ENCODE results near the gene L3MBTL4. TPM values are rescaled to one million over a fixed set of nuclear protein-coding genes. Genes with fewer than 3 reads are reported as not detected.

Gene L3MBTL4
- total RNA-seq, 1 donor from 2014 or later = 0.34 TPM

DNA sequence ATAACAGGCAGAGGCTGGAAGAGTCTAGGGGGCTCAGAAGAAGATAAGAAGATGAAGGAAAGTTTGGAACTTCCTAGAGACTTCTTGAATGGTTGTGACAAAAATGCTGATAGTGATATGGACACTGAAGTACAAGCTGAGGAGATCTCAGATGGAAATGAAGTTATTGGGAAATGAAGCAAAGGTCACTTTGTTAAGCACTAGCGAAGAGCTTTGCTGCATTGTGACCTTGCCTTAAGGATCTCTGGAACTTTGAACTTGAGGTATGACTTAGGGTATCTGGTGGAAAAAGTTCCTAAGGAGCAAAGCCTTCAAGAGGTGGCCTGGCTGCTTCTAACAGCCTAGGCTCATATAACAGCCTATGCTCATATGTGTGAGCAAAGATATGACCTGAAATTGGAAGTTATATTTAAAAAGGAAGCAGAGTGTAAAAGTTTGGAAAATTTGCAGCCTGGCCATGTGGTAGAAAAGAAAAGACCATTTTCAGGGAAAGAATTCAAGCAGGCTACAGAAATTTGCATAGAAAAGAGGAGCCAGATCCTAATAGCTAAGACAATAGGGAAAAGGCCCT, 91.3 kb downstream of the L3MBTL4 start:
- no peaks in the 10 kb centered on the region for H3F3A ChIP-seq (ENCODE audit: low read depth)
- Mint-ChIP-seq H3K4me1 (no peaks in the 10 kb centered on the region), H3K9me3 (peaks cover 8% of the 10 kb centered on the region), H3K36me3 (no peaks in the 10 kb centered on the region), H3K4me3 (no peak overlapping the region), H3K27me3 (ENCODE audit: insufficient read depth, low read depth) (peaks cover 2% of the 10 kb centered on the region), H3K27ac (no peak overlapping the region)
- peaks cover 4% of the 10 kb centered on the region for H3K9me3 ChIP-seq (ENCODE audit: low read depth)
- H3K79me2 ChIP-seq (ENCODE audit: low read depth) = no peaks in the 10 kb centered on the region
- no peak overlapping the region for H3K4me2 ChIP-seq
- TF ChIP-seq EZH2phosphoT487 (IDR thresholded peaks at IDR 0.05) (no peak), EZH2 (IDR thresholded peaks at IDR 0.05) (no peak), CTCF (IDR thresholded peaks at IDR 0.05) (no peak)
- H3K27me3 ChIP-seq = no peaks in the 10 kb centered on the region
- H4K20me1 ChIP-seq (ENCODE audit: low read depth) = no peaks in the 10 kb centered on the region
- no peak overlapping the region for H3K9ac ChIP-seq
- DNase-seq (ENCODE audit: low spot score) = no peak
- no peak overlapping the region for H3K4me3 ChIP-seq
- H2AFZ ChIP-seq (replicated peaks) = no peak overlapping the region
- no peak overlapping the region for H3K27ac ChIP-seq
- H3K4me1 ChIP-seq = no peaks in the 10 kb centered on the region
- no peaks in the 10 kb centered on the region for H3K36me3 ChIP-seq

DNA sequence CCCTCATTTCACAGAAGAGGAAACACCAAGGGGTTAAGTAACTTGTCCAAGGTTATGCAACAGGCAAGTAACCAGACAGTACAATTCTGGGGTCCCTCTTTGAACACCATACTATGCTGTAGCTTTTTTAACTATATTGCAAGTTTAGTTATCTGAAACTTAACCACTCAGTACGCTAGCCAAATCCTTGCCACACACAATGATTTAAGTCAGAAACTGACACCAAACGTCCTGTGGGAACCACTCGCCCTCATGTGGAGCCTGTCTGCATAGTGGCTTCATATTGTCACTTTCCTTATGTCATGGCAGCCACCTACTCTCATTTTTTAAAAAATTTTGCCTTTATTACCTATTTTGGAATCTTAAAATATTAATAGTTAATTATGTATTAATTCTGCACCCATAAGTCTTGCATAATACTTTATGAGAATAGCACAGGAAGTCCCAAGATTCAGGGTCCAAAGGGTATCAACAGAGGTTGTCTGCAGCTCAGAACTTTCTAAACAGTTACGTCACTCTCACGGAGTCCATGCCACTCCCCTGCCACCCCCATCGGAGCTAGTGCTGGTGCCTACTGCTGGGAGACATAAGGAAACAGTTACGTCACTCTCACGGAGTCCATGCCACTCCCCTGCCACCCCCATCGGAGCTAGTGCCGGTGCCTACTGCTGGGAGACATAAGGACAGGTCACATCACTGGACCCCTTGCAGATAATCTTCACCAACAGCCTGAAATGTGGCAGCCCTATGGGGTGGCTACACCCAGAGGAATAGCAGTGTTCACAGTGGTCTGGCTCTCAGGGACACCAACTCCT, 99.0 kb downstream of the L3MBTL4 start:
- no peaks in the 10 kb centered on the region for H3K9me3 Mint-ChIP-seq
- no peak overlapping the region for H2AFZ ChIP-seq (replicated peaks)

DNA sequence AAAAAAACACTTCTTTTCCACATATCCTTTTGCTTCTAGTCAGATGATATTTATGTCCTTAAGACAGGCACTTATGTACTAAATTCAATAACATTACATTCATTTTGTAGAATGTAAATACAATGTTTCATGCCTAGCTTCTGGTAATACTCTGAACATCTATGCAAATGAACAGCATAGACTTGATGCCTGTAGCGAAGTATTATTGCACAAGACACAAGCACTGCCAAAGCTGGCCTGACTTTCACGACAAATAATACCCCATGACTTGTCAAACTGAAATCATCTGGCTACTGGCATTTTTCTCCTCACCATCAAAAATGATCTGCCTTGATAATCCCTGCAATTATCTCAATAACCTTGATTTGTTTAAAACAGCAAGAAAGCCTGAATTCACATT, 101.3 kb downstream of the L3MBTL4 start:
- H3K27ac Mint-ChIP-seq = no peak overlapping the region
- Histone ChIP-seq H3K27me3 (no peaks in the 10 kb centered on the region), H3K4me1 (no peaks in the 10 kb centered on the region), H4K20me1 (ENCODE audit: low read depth) (no peaks in the 10 kb centered on the region), H3K9me3 (ENCODE audit: low read depth) (no peaks in the 10 kb centered on the region), H3K27ac (no peak overlapping the region), H3K4me3 (no peak overlapping the region), H3K4me2 (no peak overlapping the region), H3K36me3 (no peaks in the 10 kb centered on the region), H3K79me2 (ENCODE audit: low read depth) (no peaks in the 10 kb centered on the region), H2AFZ (replicated peaks) (no peak overlapping the region), H3K9ac (no peak overlapping the region), H3F3A (ENCODE audit: low read depth) (no peaks in the 10 kb centered on the region)
- no peak overlapping the region for H3K4me3 Mint-ChIP-seq
- H3K36me3 Mint-ChIP-seq = no peaks in the 10 kb centered on the region
- H3K4me1 Mint-ChIP-seq = no peaks in the 10 kb centered on the region
- H3K27me3 Mint-ChIP-seq (ENCODE audit: insufficient read depth, low read depth) = no peaks in the 10 kb centered on the region
- H3K9me3 Mint-ChIP-seq = no peaks in the 10 kb centered on the region
- TF ChIP-seq CTCF (IDR thresholded peaks at IDR 0.05) (no peak), EZH2 (IDR thresholded peaks at IDR 0.05) (no peak), EZH2phosphoT487 (IDR thresholded peaks at IDR 0.05) (no peak)
- no peak for DNase-seq (ENCODE audit: low spot score)

More for the DNA sequence above, 99.0 kb downstream of the L3MBTL4 start:
- Histone ChIP-seq H3K9me3 (ENCODE audit: low read depth) (peaks cover 4% of the 10 kb centered on the region), H3K4me2 (no peak overlapping the region), H3K79me2 (ENCODE audit: low read depth) (no peaks in the 10 kb centered on the region), H4K20me1 (ENCODE audit: low read depth) (no peaks in the 10 kb centered on the region), H3K4me1 (no peaks in the 10 kb centered on the region), H3F3A (ENCODE audit: low read depth) (no peaks in the 10 kb centered on the region), H3K27ac (no peak overlapping the region), H3K36me3 (no peaks in the 10 kb centered on the region), H3K27me3 (no peaks in the 10 kb centered on the region), H3K9ac (no peak overlapping the region), H3K4me3 (no peak overlapping the region)
- Mint-ChIP-seq H3K27me3 (ENCODE audit: insufficient read depth, low read depth) (no peaks in the 10 kb centered on the region), H3K4me3 (no peak overlapping the region), H3K36me3 (no peaks in the 10 kb centered on the region), H3K27ac (no peak overlapping the region), H3K4me1 (no peaks in the 10 kb centered on the region)
- no peak for TF ChIP-seq EZH2 (IDR thresholded peaks at IDR 0.05)
- no peak for TF ChIP-seq CTCF (IDR thresholded peaks at IDR 0.05)
- TF ChIP-seq EZH2phosphoT487 (IDR thresholded peaks at IDR 0.05) = no peak
- DNase-seq (ENCODE audit: low spot score) = no peak

Data from neural progenitor cell (in vitro differentiated cells).